GM18498 (cell line): ENCODE results near the gene ACER3.
"Not testable (repeated sequence)": the region's sequence is repeated elsewhere in the genome, so short reads cannot be mapped to it uniquely, and the experiment has no call there.

Source experiments
- ATAC-seq: cut with Tn5 transposase; IDR thresholded peaks from one replicate; pipeline ENCODE4 v1.9.1; 2021; ENCODE audit warnings: mild to moderate bottlenecking, moderate library complexity; ENCODE audit not compliant: unreplicated experiment

The ACER3 gene

GRCh38 chr11:76860539-76861475 is at the start of gene ACER3:
Gene ACER3 (plus strand): TSS chr11:76860918. CDS start chr11:76860977, 59 bp downstream.
- ATAC-seq = peak; percentile 98

GRCh38 chr11:76811259-76811658 is 49.5 kb upstream of the ACER3 start:
- ATAC-seq = no peak

GRCh38 chr11:76814414-76814813 is 46.3 kb upstream of the ACER3 start:
- ATAC-seq = no peak

- not testable (repeated sequence) for ATAC-seq
These were observed 45.0 kb upstream of the ACER3 start for GRCh38 chr11:76815678-76816077.

- no peak for ATAC-seq
These were observed 40.5 kb upstream of the ACER3 start for GRCh38 chr11:76820184-76820566.

- ATAC-seq = not testable (repeated sequence)
These were observed 39.3 kb upstream of the ACER3 start for GRCh38 chr11:76821396-76821795.

GRCh38 chr11:76822406-76822805 is 38.3 kb upstream of the ACER3 start:
- no peak for ATAC-seq

GRCh38 chr11:76823481-76824028 is 37.2 kb upstream of the ACER3 start:
- no peak for ATAC-seq

- ATAC-seq = no peak
These were observed 36.4 kb upstream of the ACER3 start for GRCh38 chr11:76824083-76824939.

GRCh38 chr11:76824980-76825725 is 35.6 kb upstream of the ACER3 start:
- no peak for ATAC-seq

GRCh38 chr11:76825726-76826396 is 34.9 kb upstream of the ACER3 start:
- ATAC-seq = no peak

- ATAC-seq = not testable (repeated sequence)
These were observed 34.2 kb upstream of the ACER3 start for GRCh38 chr11:76826508-76826907.

- not testable (repeated sequence) for ATAC-seq
These were observed 33.7 kb upstream of the ACER3 start for GRCh38 chr11:76827005-76827404.

- no peak for ATAC-seq
These were observed 29.9 kb upstream of the ACER3 start for GRCh38 chr11:76830639-76831327.

- ATAC-seq = no peak
These were observed 28.9 kb upstream of the ACER3 start for GRCh38 chr11:76831686-76832310.

- no peak for ATAC-seq
These were observed 28.4 kb upstream of the ACER3 start for GRCh38 chr11:76832361-76832760.

GRCh38 chr11:76834151-76834550 is 26.6 kb upstream of the ACER3 start:
- no peak for ATAC-seq

- ATAC-seq = no peak
These were observed 25.7 kb upstream of the ACER3 start for GRCh38 chr11:76835036-76835435.
